PC-3 (cell line): ENCODE results near the gene KLHL2. TPM values are rescaled to one million over a fixed set of nuclear protein-coding genes. Genes with fewer than 3 reads are reported as not detected.

Source experiments
- ATAC-seq: fragments of 200-7000 bp; cut with Tn5 transposase; 2 replicates; pipeline ENCODE4 v1.9.1; 2020; ENCODE audit warnings: mild to moderate bottlenecking, moderate library complexity
- BruUV-seq: library from RNA; stranded (reverse); fragments of 400-500 nt; replicated peaks from 2 replicates; lab custom pipeline; 2021; lab: Mats Ljungman, UMichigan
- CTCF ChIA-PET: fragments of 300-600 bp; sonication (Branson Sonifier 250); formaldehyde crosslinking; loops from one replicate; lab custom pipeline; 2022; ENCODE audit warnings: antibody characterized with exemption; lab: Charles Lee
- POLR2A ChIA-PET: fragments of 300-600 bp; sonication (Branson Sonifier 250); formaldehyde crosslinking; loops from one replicate; lab custom pipeline; 2022; ENCODE audit warnings: antibody characterized with exemption; ENCODE audit not compliant: unreplicated experiment; lab: Charles Lee
- DNase-seq: peaks from one replicate; pipeline ENCODE4 v3.0.0-alpha.2; 2015
- H2AFZ ChIP-seq: fragments of 300-600 bp; sonication (generic); 2 replicates; pipeline ENCODE4 v1.6.0; 2016; ENCODE audit warnings: antibody characterized with exemption, low read length
- H3F3A ChIP-seq: fragments of 300-600 bp; sonication (generic); one replicate; pipeline ENCODE4 v1.6.0; 2017; ENCODE audit warnings: antibody characterized with exemption, low read length, control low read depth, mild to moderate bottlenecking; ENCODE audit not compliant: unreplicated experiment
- H3K27ac ChIP-seq: fragments of 300-600 bp; sonication (generic); 2 replicates; pipeline ENCODE4 v1.5.1; 2016; ENCODE audit warnings: mild to moderate bottlenecking, low read length
- H3K27me3 ChIP-seq: fragments of 300-600 bp; sonication (generic); 2 replicates; pipeline ENCODE4 v1.6.1; 2016; ENCODE audit warnings: low read length, mixed read lengths
- H3K36me3 ChIP-seq: fragments of 300-600 bp; sonication (generic); 2 replicates; pipeline ENCODE4 v1.6.1; 2016; ENCODE audit warnings: low read depth, mixed run types, low read length, mixed read lengths
- H3K4me1 ChIP-seq: fragments of 300-600 bp; sonication (generic); 2 replicates; pipeline ENCODE4 v1.5.1; 2016; ENCODE audit warnings: low read length; ENCODE audit not compliant: insufficient read depth
- H3K4me2 ChIP-seq: fragments of 300-600 bp; sonication (generic); 2 replicates; pipeline ENCODE4 v1.6.0; 2016; ENCODE audit warnings: low read length
- H3K4me3 ChIP-seq: fragments of 300-600 bp; sonication (generic); 2 replicates; pipeline ENCODE4 v1.5.1; 2016; ENCODE audit warnings: mild to moderate bottlenecking, low read length, mixed read lengths
- H3K79me2 ChIP-seq: fragments of 300-600 bp; sonication (generic); 2 replicates; pipeline ENCODE4 v1.6.1; 2017; ENCODE audit warnings: low read length, mixed read lengths
- H3K9ac ChIP-seq: fragments of 300-600 bp; sonication (generic); 2 replicates; pipeline ENCODE4 v1.6.0; 2016; ENCODE audit warnings: mild to moderate bottlenecking, low read length
- H3K9me2 ChIP-seq: fragments of 300-600 bp; sonication (generic); replicated peaks from 2 replicates; pipeline ENCODE4 v1.6.1; 2016; ENCODE audit warnings: mixed run types, low read length, mixed read lengths
- H3K9me3 ChIP-seq: fragments of 300-600 bp; sonication (generic); 2 replicates; pipeline ENCODE4 v1.6.1; 2016; ENCODE audit warnings: low read length, mixed read lengths
- H4K20me1 ChIP-seq: fragments of 300-600 bp; sonication (generic); 2 replicates; pipeline ENCODE4 v1.6.1; 2016; ENCODE audit warnings: low read length, mixed read lengths
- CTCF ChIP-seq: fragments of 300-600 bp; sonication (generic); conservative IDR thresholded peaks from 2 replicates; pipeline ENCODE4 v1.5.1; 2017; ENCODE audit warnings: antibody characterized with exemption, low read depth, mild to moderate bottlenecking, low read length
- EZH2 ChIP-seq: fragments of 300-600 bp; sonication (generic); IDR thresholded peaks from one replicate; pipeline ENCODE4 v1.6.1; 2017; ENCODE audit warnings: antibody characterized with exemption, mild to moderate bottlenecking, low read length; ENCODE audit not compliant: unreplicated experiment
- EZH2phosphoT487 ChIP-seq: fragments of 300-600 bp; sonication (generic); IDR thresholded peaks from 2 replicates; pipeline ENCODE4 v1.6.1; 2018; ENCODE audit warnings: mild to moderate bottlenecking, antibody characterized with exemption, low read length, borderline replicate concordance
- intact Hi-C: fragments of 100-400 bp; cut with micrococcal nuclease; formaldehyde crosslinking; loops from 2 replicates; pipeline ENCODE4 v1.9.0; 2023
- total RNA-seq: library from RNA; depleted of rRNA; stranded (reverse); fragments of >200 nt; gene quantifications from 2 replicates; pipeline ENCODE4 v1.2.3, GENCODE V29; 2014

Gene KLHL2
- total RNA-seq, 1 experiment from 2014 or later, result 10.0 TPM

- H3K9me2 ChIP-seq, result no peaks in the 10 kb centered on the region
- no peak overlapping the region for H3K27ac ChIP-seq
- no TSS peak for BruUV-seq
- no peak overlapping the region for H3K4me3 ChIP-seq
- peaks cover 21% of the 10 kb centered on the region for H3K36me3 ChIP-seq
- no peak for ATAC-seq
- H3K4me1 ChIP-seq, result peaks cover 6% of the 10 kb centered on the region
- no peak overlapping the region for H2AFZ ChIP-seq
- ChIA-PET CTCF (no interaction called here), POLR2A (no interaction called here)
- H3F3A ChIP-seq, result no peaks in the 10 kb centered on the region
- DNase-seq, result no peak
- H3K79me2 ChIP-seq, result peaks cover 62% of the 10 kb centered on the region
- H3K9me3 ChIP-seq, result no peaks in the 10 kb centered on the region
- no peak overlapping the region for H3K4me2 ChIP-seq
- 0 out of 2 replicates have a peak, but pooled peaks cover 14% of the 10 kb centered on the region for H4K20me1 ChIP-seq
- H3K9ac ChIP-seq, result no peak overlapping the region
- no peaks in the 10 kb centered on the region for H3K27me3 ChIP-seq
- TF ChIP-seq EZH2, result no peak
- no peak for TF ChIP-seq CTCF
- no peak for TF ChIP-seq EZH2phosphoT487
- intact Hi-C loops, result no loop called here
These were observed 124.0 kb downstream of the KLHL2 start for GRCh38 chr4:165331359-165331758.

GRCh38 chr4:165331823-165332222, 124.5 kb downstream of the KLHL2 start:
- POLR2A ChIA-PET, result no interaction called here
- intact Hi-C loops, result no loop called here
- Histone ChIP-seq H3K79me2 (peaks cover 62% of the 10 kb centered on the region), H3F3A (no peaks in the 10 kb centered on the region), H3K4me3 (no peak overlapping the region), H3K9ac (no peak overlapping the region), H3K27ac (no peak overlapping the region), H3K9me3 (no peaks in the 10 kb centered on the region), H3K4me1 (peaks cover 4% of the 10 kb centered on the region; the same call in 1 of the 2 replicates), H3K9me2 (no peaks in the 10 kb centered on the region), H3K36me3 (peaks cover 21% of the 10 kb centered on the region), H3K4me2 (no peak overlapping the region; the same call in 1 of the 2 replicates), H3K27me3 (no peaks in the 10 kb centered on the region), H4K20me1 (0 out of 2 replicates have a peak, but pooled peaks cover 16% of the 10 kb centered on the region), H2AFZ (no peak overlapping the region)
- ATAC-seq, result no peak
- TF ChIP-seq EZH2 (no peak), CTCF (no peak), EZH2phosphoT487 (no peak)
- CTCF ChIA-PET, result no interaction called here
- no peak for DNase-seq
- BruUV-seq, result no TSS peak

GRCh38 chr4:165332502-165332901, 125.1 kb downstream of the KLHL2 start:
- CTCF ChIA-PET, result no interaction called here
- H3K4me2 ChIP-seq, result no peak overlapping the region

More at GRCh38 chr4:165332502-165332901, 125.1 kb downstream of the KLHL2 start:
- Histone ChIP-seq H3K9me3 (no peaks in the 10 kb centered on the region), H3F3A (no peaks in the 10 kb centered on the region), H3K36me3 (peaks cover 27% of the 10 kb centered on the region), H2AFZ (no peak overlapping the region), H3K27me3 (no peaks in the 10 kb centered on the region), H3K27ac (no peak overlapping the region), H3K9me2 (no peaks in the 10 kb centered on the region), H3K4me1 (peaks cover 4% of the 10 kb centered on the region; the same call in 1 of the 2 replicates), H3K4me3 (no peak overlapping the region), H3K9ac (no peak overlapping the region), H3K79me2 (peaks cover 62% of the 10 kb centered on the region), H4K20me1 (0 out of 2 replicates have a peak, but pooled peaks cover 16% of the 10 kb centered on the region)
- ATAC-seq (no peak), DNase-seq (no peak)
- POLR2A ChIA-PET, result no interaction called here
- intact Hi-C loops, result no loop called here
- no TSS peak for BruUV-seq
- no peak for TF ChIP-seq EZH2phosphoT487
- no peak for TF ChIP-seq EZH2
- no peak for TF ChIP-seq CTCF
